ENCODE data around the gene OCA2.

DNA sequence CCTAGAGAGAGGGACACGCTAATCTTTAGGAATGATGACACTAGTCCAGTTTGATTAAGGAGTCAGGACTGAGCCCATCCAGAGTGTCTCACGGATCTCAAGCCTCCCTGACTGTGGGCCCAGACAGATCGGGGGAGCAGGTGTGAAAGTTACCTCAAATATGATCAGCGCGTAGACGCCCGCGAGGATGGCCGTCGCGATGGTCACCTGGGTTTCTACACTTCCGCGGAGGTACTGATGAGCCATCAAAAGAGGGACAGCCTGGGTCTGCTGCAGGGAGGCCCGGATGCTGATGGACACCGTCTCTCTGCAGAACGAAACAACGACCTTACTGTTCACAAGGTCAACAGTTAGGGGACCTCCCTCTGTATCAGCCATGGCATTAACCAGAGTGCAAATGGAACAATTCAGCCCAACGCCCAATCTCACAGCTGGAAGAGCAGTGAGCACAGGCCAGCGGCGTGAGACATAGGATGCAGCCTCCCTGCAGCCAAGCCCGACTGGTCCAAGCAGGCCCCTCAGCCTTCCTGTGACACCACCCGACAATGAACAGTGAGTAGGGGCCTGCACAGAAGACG lies 84.4 kb downstream of the OCA2 start:
- TF ChIP-seq, protein P1, sequence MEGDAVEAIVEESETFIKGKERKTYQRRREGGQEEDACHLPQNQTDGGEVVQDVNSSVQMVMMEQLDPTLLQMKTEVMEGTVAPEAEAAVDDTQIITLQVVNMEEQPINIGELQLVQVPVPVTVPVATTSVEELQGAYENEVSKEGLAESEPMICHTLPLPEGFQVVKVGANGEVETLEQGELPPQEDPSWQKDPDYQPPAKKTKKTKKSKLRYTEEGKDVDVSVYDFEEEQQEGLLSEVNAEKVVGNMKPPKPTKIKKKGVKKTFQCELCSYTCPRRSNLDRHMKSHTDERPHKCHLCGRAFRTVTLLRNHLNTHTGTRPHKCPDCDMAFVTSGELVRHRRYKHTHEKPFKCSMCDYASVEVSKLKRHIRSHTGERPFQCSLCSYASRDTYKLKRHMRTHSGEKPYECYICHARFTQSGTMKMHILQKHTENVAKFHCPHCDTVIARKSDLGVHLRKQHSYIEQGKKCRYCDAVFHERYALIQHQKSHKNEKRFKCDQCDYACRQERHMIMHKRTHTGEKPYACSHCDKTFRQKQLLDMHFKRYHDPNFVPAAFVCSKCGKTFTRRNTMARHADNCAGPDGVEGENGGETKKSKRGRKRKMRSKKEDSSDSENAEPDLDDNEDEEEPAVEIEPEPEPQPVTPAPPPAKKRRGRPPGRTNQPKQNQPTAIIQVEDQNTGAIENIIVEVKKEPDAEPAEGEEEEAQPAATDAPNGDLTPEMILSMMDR (IDR thresholded peaks at IDR 0.05; ENCODE audit: insufficient read depth, low read length): no peak
- TF ChIP-seq, protein P2, sequence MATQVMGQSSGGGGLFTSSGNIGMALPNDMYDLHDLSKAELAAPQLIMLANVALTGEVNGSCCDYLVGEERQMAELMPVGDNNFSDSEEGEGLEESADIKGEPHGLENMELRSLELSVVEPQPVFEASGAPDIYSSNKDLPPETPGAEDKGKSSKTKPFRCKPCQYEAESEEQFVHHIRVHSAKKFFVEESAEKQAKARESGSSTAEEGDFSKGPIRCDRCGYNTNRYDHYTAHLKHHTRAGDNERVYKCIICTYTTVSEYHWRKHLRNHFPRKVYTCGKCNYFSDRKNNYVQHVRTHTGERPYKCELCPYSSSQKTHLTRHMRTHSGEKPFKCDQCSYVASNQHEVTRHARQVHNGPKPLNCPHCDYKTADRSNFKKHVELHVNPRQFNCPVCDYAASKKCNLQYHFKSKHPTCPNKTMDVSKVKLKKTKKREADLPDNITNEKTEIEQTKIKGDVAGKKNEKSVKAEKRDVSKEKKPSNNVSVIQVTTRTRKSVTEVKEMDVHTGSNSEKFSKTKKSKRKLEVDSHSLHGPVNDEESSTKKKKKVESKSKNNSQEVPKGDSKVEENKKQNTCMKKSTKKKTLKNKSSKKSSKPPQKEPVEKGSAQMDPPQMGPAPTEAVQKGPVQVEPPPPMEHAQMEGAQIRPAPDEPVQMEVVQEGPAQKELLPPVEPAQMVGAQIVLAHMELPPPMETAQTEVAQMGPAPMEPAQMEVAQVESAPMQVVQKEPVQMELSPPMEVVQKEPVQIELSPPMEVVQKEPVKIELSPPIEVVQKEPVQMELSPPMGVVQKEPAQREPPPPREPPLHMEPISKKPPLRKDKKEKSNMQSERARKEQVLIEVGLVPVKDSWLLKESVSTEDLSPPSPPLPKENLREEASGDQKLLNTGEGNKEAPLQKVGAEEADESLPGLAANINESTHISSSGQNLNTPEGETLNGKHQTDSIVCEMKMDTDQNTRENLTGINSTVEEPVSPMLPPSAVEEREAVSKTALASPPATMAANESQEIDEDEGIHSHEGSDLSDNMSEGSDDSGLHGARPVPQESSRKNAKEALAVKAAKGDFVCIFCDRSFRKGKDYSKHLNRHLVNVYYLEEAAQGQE (IDR thresholded peaks at IDR 0.05; ENCODE audit: insufficient replicate concordance, low read depth): no peak

Measured in HL-60 (cell line).